Activated T-cell treated with anti-CD3 and anti-CD28 coated beads for 24 hours (primary cell): ENCODE measurements around the gene RASGRP4.
A peak's percentile ranks its signal among the peaks of the same experiment; 100 is the strongest.
"Not testable (repeated sequence)": the region's sequence is repeated elsewhere in the genome, so short reads cannot be mapped to it uniquely, and the experiment has no call there.

Source experiments
- DNase-seq: peaks from one replicate; pipeline ENCODE4 v3.0.0-alpha.2; 2020; ENCODE audit warnings: low read depth

RASGRP4 gene, protein sequence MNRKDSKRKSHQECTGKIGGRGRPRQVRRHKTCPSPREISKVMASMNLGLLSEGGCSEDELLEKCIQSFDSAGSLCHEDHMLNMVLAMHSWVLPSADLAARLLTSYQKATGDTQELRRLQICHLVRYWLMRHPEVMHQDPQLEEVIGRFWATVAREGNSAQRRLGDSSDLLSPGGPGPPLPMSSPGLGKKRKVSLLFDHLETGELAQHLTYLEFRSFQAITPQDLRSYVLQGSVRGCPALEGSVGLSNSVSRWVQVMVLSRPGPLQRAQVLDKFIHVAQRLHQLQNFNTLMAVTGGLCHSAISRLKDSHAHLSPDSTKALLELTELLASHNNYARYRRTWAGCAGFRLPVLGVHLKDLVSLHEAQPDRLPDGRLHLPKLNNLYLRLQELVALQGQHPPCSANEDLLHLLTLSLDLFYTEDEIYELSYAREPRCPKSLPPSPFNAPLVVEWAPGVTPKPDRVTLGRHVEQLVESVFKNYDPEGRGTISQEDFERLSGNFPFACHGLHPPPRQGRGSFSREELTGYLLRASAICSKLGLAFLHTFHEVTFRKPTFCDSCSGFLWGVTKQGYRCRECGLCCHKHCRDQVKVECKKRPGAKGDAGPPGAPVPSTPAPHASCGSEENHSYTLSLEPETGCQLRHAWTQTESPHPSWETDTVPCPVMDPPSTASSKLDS

DNA sequence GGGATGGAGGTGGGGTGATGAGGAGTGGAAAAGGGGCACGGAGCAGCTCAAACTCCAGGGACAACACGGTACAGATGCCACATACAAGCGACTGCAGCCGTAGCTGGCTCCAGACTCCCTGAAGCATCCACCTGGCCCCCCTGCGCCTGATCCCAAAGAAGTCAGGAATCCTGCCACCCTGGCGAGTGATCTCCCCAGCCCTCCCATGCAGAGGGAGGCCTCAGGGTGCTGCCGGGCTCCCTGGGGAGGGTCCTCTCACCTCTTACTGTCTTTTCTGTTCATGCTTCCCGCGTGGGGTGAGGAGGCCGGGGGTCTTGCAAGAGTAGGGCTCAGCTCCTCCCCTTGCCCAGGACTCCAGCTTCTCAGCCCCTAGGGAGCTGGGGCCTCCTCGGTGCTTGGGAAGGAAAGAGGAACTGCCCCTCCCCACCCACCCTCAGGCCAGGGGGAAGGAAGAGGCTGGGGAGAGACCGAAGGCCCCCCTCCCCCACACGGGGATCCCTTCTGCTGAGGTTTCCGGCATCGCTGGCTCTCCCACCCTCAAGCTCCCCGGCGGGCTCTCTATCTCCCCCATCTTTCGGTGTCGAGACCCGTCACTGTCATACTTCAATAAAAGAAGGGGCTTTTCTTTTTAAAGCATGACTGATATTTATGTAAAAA, at the start of gene RASGRP4:
TSS of gene RASGRP4 (minus strand) at position 410 of the 657 bp plus-strand sequence. CDS start at position 282, 128 bp downstream.
- DNase-seq = no peak

DNA sequence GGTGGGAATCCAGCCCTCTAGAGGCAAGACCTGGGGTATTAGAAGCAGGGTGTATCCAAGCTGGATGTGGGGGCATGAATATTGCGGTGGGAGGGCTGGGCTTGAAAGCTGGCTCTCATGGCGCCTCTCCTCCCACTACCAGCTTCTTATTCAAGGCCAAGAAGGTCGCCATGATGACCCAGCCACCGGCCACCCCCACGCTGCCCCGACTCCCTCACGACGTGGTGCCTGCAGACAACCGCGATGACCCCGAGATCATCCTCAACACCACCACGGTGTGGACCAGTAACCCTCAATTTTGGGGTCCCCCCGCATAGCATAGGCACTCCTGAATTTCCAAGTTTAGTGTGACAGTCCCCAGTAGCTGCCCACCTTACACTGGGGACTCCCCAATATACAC, 49.2 kb upstream of the RASGRP4 start:
- no peak for DNase-seq

DNA sequence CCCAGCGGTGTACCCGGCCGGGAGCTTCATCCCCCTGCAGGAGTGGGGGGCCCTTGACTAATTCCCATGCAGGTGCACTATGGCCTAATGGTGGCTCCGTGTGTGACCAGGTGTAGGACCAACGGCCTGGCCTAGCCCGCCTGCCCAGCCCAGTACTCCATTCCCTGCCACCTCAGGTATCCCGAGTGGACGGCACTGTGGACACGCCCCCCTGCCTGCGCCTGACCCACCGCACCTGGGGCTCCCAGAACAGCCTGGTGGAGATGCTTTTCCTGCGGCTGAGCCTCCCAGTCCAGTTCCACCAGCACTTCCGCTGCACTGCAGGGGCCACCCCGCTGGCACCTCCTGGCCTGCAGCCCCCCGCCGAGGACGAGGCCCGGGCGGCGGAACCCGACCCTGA, 47.2 kb upstream of the RASGRP4 start:
- no peak for DNase-seq

DNA sequence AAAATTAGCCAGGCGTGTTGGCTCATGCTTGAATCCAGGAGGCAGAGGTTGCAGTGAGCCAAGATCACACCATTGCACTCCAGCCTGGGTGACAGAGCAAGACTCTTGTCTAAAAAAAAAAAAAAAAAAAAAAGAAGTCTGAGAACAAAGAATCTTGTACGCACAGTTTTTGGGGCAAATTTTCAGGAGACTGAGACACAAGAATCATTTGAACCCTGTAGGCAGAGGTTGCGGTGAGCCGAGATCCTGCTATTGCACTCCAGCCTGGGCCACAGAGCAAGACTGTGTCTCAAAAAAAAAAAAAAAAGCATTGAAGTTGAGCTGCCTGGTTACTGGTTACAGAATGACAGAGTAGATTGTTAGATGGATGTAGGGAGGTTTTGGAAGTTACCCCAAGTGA, 46.7 kb upstream of the RASGRP4 start:
- DNase-seq = not testable (repeated sequence)

DNA sequence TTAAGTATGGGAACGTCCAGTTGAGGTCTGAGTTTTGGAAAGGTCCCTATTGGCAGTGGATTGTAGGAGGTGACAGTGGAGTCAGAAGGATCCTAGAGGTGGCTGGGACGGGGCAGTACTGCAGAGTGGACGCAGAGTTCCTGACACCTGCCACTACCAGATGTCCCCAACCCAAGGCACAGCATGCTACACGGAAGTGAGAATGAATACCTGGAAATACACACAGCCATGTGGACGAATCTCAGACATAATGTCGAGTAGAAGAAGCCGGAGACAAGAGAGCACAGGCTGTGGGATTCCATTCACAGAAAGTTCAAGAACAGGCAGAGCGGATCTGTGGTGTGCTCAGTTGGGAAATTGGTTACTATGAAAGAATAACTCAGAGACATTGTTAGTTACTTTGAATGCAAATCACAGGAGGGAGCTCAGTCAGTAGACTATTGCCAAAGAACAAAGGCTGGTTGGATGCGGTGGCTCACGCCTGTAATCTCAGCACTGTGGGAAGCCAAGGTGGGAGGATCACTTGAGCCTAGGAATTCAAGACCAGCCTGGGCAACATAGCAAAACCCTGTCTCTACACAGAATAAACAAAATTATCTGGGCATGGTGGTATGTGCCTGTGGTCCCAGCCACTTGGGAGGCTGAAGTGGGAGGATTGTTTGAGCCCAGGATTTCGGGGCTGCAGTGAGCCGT, 44.9 kb upstream of the RASGRP4 start:
- DNase-seq = no peak

DNA sequence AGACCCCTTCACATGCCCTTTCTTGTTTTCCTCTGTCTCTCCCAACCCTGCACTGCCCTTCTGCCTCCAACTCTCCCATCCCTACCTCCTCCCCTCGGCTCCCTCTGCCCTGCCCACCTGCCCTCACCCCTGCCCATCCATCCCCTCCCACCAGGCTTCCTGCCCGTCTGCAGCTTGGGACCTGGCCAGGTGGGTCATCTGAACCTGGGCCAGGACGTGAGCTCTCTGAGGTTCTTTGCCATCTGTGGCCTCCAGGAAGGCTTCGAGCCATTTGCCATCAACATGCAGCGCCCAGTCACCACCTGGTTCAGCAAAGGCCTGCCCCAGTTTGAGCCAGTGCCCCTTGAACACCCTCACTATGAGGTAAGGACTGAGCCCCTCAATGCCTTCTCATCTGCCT, 43.1 kb upstream of the RASGRP4 start:
- no peak for DNase-seq

DNA sequence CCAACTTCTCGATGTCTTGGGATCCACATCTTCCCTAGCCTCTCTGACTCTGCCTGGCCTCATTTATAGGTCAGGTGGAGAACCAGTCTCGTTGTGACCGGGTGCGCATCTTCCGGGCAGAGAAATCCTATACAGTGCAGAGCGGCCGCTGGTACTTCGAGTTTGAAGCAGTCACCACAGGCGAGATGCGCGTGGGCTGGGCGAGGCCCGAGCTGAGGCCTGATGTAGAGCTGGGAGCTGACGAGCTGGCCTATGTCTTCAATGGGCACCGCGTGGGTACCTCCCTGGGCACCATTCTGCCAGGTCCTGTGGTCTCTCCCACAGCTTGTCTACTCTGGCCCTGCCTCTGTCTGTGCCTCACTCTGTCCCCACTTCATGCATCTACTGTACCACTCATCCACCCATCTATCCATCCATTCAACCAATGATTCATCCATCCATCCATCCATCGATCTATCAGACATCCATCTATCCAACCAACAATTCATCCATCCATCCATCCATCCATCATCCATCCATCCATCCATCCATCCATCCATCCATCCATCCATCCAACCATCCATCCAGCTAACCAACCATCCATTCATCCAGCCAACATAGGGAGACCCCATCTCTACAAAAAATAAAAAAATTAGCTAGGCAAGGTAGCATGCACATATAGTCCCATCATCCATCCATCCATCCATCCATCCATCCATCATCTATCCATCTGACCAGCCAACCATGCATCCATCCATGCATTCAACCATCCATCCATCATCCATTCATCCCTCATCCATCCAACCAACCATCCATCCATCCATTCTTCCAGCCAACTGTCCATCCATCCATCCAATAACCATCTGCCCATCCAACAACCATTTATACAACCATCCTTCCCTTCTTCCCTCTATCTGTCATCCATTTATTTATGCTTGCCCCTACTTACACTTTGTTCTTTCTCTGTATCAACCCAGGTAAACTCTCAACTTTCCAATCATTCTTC, 41.8 kb upstream of the RASGRP4 start:
- no peak for DNase-seq

DNA sequence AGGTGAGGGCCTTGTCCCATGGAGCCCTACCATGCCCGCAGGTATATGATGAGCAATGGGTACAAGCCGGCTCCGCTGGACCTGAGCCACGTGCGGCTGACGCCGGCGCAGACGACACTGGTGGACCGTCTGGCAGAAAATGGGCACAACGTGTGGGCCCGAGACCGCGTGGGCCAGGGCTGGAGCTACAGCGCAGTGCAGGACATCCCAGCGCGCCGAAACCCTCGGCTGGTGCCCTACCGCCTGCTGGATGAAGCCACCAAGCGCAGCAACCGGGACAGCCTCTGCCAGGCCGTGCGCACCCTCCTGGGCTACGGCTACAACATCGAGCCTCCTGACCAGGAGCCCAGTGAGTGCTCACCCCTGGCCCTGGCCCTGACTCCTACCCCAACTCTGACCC, 40.0 kb upstream of the RASGRP4 start:
- no peak for DNase-seq

DNA sequence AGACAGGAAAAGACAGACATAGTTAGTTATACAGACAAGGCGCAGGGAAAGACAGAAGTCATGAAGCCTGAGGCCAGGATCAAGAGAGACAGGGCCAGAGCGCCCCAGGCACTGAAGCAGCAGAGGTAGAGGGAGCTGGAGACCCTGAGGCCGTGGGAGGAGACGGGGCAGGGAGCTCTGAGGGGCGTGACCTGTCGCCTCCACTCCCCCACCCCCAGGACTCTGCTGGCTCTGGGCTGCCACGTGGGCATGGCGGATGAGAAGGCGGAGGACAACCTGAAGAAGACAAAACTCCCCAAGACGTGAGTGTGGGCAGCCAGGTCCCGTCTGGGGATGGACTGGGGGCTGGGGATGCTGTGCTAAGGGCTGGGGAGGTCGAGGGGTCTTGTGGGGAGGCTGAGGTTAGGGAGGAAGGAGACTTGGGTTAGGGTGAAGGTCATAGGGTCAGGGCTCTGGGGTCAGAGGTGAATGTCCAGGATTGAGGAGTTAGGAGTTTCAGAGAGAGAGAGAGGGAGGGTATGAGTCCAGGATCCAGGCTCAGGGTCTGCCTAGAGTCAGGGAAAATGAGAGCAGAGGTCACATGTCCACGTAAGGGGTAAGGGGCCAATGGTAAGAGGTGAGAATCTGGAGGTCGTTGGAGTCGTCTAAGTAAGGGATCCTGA, 38.5 kb upstream of the RASGRP4 start:
- DNase-seq = no peak

DNA sequence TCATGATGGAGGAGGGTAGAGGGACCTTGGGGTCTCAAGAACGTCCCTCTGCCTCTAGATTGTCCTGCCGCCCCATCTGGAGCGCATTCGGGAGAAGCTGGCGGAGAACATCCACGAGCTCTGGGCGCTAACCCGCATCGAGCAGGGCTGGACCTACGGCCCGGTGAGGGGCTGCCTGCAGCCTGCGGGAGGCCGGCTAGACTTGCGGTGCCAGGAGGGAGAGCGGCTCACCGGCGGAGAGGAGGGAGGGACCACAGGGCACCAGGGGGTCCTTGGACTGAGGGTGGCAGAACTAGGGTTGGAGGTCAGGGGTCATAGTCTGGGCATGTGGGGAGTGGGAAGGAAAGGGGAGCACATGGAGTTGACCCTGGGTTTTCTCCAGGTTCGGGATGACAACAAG, 37.3 kb upstream of the RASGRP4 start:
- DNase-seq = no peak

DNA sequence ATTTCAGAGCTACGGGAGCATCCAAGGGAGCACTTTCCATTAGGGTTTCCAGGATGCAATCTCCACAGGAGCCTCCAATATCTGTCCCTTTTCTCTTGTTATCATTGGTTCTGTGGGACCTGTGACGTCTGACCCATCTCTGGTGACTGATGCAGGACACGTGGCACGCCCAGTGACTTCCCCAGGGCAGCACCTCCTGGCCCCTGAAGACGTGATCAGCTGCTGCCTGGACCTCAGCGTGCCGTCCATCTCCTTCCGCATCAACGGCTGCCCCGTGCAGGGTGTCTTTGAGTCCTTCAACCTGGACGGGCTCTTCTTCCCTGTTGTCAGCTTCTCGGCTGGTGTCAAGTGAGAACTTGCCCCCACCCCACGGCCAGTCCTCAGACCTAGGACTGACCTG, 33.0 kb upstream of the RASGRP4 start:
- no peak for DNase-seq

DNA sequence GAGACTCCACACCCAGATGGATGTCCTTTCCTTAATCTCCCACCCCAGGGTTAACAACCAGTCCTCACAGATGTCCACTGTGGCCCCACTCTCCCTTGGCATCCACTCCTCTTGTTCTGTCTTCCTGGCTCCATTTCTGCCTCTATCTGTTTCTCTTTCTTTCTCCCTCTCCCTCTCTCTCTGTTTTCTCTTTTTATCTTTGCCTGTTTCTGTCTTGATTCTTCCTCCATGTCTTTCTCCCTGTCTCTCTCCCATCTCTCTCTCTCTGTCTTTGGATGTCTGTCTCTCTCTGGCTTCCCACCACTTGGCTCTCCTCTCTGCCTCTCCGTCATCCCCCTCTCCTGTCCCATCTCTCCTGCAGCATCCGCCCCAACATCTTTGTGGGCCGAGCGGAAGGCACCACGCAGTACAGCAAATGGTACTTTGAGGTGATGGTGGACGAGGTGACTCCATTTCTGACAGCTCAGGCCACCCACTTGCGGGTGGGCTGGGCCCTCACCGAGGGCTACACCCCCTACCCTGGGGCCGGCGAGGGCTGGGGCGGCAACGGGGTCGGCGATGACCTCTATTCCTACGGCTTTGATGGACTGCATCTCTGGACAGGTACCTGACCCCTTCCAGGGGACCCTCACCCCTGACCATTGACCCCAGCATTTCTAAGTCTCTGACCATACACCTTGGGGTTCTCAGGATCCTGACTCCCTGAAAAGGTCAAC, 31.8 kb upstream of the RASGRP4 start:
- DNase-seq = no peak

DNA sequence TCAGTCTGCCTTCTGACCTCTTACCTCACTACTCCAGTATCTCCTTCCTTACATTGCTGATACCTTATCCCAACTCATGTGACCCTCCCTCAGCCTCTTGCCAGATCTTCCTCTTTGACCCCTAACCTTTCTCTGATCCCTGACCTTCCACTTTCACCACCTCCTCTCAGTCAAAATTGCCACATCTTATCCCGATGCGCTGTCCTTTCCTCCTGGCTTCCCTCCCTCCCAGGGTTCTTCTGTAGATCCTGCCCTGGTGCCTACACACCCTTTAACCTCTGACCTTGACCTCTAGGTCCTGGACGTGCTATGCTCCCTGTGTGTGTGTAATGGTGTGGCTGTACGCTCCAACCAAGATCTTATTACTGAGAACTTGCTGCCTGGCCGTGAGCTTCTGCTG, 31.2 kb upstream of the RASGRP4 start:
- DNase-seq = no peak

DNA sequence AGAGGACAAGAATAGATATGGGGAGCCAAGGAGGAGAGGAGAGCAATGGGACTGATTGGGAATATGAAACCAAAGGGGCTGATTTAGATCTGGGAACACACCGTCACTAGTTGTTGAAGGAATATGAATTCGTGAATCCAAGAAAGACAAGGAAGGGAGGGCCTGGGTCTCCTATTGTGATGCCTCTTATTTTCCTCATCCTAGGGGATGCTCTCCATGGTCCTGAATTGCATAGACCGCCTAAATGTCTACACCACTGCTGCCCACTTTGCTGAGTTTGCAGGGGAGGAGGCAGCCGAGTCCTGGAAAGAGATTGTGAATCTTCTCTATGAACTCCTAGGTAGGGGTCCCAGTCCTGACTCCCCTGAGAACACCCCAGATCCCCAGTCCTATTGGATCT, 29.0 kb upstream of the RASGRP4 start:
- no peak for DNase-seq

DNA sequence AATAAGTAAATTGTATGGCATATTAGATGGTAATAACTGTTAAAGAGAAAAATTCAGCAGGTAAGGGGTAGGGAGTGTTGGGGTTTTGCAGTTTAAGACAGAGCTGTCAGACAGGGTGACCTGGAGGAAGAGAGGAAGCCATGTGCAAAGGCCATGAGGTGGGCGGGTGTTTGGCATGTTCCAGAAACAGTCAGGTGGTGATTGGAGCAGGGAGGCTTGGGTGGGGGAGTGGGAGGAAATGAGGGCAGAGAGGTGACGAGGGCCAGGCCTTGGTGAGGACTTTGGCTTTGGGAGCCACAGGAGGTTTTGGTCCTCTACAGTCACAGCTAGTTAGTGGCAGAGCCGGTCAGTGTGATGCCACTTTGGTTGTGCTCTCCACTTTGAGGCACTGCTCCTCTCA, 27.6 kb upstream of the RASGRP4 start:
- no peak for DNase-seq

DNA sequence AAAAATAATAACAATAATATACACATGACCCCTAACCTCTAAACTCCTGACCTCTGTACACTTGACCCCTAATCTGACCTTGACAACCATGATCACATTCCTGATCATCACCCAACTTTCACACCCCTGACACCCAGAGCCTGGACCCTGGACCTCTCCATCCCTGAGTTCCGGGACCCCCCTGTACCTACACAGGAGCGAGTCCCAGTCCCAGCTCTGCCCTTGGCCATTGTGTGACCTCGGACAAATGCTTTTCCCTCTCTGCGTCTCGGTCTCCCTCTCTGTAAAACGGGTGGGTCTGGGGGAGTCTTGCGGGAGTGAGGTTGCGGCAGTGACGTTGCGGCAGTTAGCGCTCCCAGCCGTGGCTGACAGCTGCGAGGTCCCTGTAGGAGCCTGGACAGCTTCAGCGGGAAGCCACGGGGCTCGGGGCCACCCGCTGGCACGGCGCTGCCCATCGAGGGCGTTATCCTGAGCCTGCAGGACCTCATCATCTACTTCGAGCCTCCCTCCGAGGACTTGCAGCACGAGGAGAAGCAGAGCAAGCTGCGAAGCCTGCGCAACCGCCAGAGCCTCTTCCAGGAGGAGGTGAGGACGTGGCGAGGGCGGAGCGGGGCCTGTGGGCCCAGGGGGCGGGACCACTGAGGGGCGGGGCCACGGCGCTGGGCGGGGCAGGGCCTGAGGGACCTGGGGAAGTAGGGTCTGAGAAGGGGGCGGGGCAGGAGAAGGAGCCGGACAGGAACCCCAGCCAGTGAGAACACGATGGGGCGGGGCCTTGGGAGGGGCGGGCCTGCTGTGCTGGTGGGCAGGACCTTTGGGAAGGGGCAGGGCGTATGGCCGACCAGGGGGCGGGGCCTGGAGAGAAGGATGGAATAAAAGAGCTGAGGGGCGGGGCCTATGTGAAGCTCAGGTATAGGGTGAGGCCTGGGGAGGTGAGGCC, 26.7 kb upstream of the RASGRP4 start:
- peak; percentile 10 for DNase-seq

DNA sequence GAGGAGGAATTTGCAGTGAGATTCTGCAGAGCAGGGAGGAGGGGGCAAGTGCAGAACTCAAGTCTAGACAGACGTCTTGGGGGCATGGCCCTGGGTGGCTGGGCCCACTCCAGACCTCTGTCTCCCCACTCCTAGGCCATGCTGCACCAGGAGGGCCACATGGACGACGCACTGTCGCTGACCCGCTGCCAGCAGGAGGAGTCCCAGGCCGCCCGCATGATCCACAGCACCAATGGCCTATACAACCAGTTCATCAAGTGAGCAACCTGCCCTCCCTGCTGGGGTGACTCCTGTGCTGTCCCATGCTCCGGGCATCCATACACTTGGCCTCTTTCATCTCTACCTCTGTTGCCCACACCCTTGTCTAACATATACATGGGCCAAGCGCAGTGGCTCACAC, 25.6 kb upstream of the RASGRP4 start:
- DNase-seq = no peak

DNA sequence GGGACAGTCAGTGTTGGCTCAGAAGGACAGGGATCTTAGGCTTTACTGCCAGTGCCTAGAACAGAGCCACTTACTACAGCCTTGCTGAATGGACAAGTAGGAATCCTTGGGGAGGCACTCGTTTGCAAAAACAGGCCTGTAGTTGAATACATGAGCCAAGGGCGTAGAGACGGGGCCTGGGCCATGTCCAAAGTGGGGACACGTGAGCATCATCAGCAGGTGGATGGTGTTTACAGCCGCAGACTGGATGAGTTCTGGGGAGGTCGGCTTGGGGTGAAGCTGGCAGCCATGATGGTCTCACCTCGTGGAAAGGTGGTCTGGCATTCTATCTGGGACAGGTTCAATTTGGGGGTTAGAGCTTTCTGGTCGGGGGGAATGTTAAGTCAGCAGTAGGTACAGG, 25.0 kb upstream of the RASGRP4 start:
- DNase-seq = no peak

DNA sequence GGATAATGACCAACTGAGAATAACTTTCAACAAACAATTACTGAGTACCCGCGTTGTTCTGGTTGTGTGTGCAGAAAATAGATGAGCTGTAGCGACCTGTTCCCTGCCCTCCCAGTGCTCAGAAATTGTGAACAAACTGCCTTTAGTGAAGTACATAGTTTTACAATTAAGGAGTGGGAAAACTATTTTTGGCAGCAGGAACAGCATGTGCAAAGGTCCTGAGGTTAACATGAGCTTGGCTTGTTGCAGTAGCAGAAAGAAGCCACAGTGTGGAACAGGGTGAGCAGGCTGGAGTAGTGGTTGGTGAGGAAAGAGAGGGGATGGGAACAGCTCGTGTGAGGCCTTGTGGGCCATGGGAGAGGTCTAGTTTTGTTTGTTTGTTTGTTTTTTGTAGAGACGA, 23.5 kb upstream of the RASGRP4 start:
- DNase-seq = no peak
